ENCODE data around the gene KLHL29. TPM values are rescaled to one million over a fixed set of nuclear protein-coding genes. Genes with fewer than 3 reads are reported as not detected.

The KLHL29 gene
- total and polyA plus RNA-seq, 10 donors, result 1.5 to 30.5 (median 9.4) TPM

DNA sequence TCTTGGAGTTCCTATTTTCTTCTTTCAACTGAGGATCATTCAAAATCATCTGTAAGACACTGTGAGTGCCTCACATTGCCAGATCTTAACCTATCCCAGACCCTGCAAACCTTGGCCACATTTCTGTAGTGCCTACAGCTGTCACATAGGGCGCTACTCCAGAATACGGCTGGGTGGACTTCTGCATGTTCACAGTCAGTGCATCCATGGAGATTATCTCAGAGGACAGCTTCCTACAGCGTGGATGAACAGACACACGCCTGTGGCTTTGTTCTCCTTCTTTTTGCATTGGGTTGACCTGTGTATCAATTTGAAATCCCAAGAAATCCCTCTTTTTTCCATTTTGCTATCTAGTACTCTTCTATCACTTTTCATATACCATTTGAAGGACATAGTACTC lies 1.9 kb upstream of the KLHL29 start:
- Histone ChIP-seq H3K27ac (no peak overlapping the region), H3K36me3 (no peaks in the 10 kb centered on the region), H3K9me3 (no peaks in the 10 kb centered on the region), H3K4me3 (no peak overlapping the region), H3K4me1 (peaks cover 13 to 56% (median 37%) of the 10 kb centered on the region in 6 donors), H3K27me3 (replicated peaks in 1 of 7) (peaks cover 0 to 61% (median 28%) of the 10 kb centered on the region in 7 donors)
- DNase-seq, result no peak
- TF ChIP-seq POLR2AphosphoS5 (IDR thresholded peaks at IDR 0.05), result no peak
- TF ChIP-seq, protein P1, sequence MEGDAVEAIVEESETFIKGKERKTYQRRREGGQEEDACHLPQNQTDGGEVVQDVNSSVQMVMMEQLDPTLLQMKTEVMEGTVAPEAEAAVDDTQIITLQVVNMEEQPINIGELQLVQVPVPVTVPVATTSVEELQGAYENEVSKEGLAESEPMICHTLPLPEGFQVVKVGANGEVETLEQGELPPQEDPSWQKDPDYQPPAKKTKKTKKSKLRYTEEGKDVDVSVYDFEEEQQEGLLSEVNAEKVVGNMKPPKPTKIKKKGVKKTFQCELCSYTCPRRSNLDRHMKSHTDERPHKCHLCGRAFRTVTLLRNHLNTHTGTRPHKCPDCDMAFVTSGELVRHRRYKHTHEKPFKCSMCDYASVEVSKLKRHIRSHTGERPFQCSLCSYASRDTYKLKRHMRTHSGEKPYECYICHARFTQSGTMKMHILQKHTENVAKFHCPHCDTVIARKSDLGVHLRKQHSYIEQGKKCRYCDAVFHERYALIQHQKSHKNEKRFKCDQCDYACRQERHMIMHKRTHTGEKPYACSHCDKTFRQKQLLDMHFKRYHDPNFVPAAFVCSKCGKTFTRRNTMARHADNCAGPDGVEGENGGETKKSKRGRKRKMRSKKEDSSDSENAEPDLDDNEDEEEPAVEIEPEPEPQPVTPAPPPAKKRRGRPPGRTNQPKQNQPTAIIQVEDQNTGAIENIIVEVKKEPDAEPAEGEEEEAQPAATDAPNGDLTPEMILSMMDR (IDR thresholded peaks at IDR 0.05 in 8 of 11, conservative IDR thresholded peaks at IDR 0.05 in 3 of 11), result no peak
- WGBS, 5 donors, result 77 to 86% (median 82%) methylated on average over 4 of the region's 4 CpGs
- intact Hi-C loops (cut with DNase I; ENCODE audit: low total_unique reads), result no loop called here

DNA sequence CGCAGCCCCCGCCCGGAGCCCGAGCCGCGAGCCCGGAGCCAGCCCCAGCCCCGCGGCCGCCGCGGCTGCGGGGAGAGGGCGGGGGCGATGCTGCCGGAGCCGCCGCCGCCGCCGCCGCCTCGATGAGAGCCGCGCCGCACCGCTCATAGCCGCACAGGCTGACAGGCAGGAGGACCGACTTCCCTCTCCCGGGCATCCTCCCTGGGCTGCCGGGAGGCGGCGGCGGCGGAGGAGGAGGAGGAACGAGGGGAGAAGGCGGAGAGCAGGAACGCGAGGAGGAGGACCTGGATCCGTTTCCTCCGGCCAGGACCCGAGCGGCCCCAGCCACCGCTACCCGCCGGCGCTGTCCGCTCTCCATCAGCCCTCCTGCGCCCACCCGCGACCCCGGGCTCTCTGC lies 370 bp downstream of the KLHL29 start:
- Histone ChIP-seq H3K27me3 (replicated peaks in 1 of 7) (peaks cover 0 to 84% (median 34%) of the 10 kb centered on the region in 7 donors), H3K4me1 (peaks cover 13 to 65% (median 35%) of the 10 kb centered on the region in 6 donors), H3K36me3 (no peaks in the 10 kb centered on the region), H3K27ac (peak overlapping the region in 6 of 8 donors; percentile 51 to 76 (median 68)), H3K4me3 (peak overlapping the region; percentile 49 to 83 (median 62)), H3K9me3 (no peaks in the 10 kb centered on the region)
- peak; percentile 82 for DNase-seq
- WGBS, 5 donors, result 0 to 2% (median 1%) methylated on average over 20 to 52 of the region's 52 CpGs
- intact Hi-C loops (cut with DNase I; ENCODE audit: low total_unique reads), result no loop called here
- no peak for TF ChIP-seq POLR2A (IDR thresholded peaks at IDR 0.05)
- TF ChIP-seq, protein P1 (IDR thresholded peaks at IDR 0.05 in 8 of 11, conservative IDR thresholded peaks at IDR 0.05 in 3 of 11), result no peak
- TF ChIP-seq POLR2AphosphoS5 (IDR thresholded peaks at IDR 0.05), result no peak

GRCh38 chr2:23385748-23386338 lies 864 bp downstream of the KLHL29 start:
- WGBS, 5 donors, result 0 to 5% (median 2%) methylated on average over 28 to 63 of the region's 63 CpGs
- intact Hi-C loops (cut with DNase I; ENCODE audit: low total_unique reads), result no loop called here
- no peak for DNase-seq
- Histone ChIP-seq H3K27me3 (replicated peaks in 1 of 7) (peaks cover 0 to 88% (median 34%) of the 10 kb centered on the region in 7 donors), H3K36me3 (no peaks in the 10 kb centered on the region), H3K27ac (peak overlapping the region in 6 of 8 donors; percentile 51 to 76 (median 68)), H3K4me1 (peaks cover 13 to 60% (median 32%) of the 10 kb centered on the region in 6 donors), H3K4me3 (peak overlapping the region; percentile 49 to 83 (median 62)), H3K9me3 (no peaks in the 10 kb centered on the region)
- TF ChIP-seq, protein P1 (IDR thresholded peaks at IDR 0.05 in 8 of 11, conservative IDR thresholded peaks at IDR 0.05 in 3 of 11), result no peak

DNA sequence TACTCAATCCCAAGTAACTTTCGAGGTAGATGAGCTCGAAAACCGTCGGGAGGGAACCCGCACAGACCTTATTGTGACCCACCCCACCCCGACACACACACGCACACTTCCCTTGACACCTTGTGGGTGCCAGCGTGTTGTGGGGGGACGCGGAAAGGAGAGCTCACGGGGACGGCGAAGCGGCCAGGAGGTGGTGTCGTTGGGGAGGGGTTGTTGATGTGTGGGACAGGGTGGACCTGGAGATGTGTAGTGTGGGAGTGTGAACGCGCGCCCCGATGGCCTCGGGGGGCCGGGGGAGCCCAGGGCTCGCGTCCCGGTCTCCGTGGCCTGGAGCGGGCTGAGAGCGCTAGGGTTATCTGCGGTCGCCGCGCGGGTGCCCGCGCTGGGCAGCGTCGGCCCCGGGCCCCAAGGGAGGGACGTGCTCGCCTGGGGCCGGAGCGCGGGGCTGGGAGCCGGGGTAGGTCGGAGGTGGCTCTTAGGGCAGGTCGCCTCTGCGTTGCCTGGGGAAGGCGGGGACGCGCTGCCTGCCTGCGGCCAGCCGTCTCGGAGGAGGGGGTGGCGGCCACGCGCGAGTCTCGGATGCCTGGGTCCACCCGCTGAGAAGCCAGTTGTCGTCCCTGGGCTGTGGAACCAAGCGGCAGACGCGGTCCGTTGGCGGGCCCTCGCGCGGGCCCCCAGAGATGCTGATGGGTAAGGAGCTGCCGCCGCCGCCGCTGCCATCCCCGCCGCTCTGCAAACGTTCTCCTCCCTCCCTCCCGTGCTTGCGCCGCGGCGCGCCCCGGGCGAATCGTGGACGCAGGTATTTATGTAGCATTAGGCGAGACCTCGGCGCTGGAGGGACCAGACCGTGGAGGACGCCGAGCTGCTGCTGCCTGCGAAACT lies 1.6 kb downstream of the KLHL29 start:
- TF ChIP-seq POLR2A (IDR thresholded peaks at IDR 0.05) (no peak), POLR2AphosphoS5 (IDR thresholded peaks at IDR 0.05) (peak in 2 of 3 donors; percentile 50 to 56)
- intact Hi-C loops (cut with DNase I; ENCODE audit: low total_unique reads), result no loop called here
- peak; percentile 77 for DNase-seq
- Histone ChIP-seq H3K36me3 (no peaks in the 10 kb centered on the region), H3K27me3 (replicated peaks in 1 of 7) (peaks cover 0 to 95% (median 37%) of the 10 kb centered on the region in 7 donors), H3K9me3 (no peaks in the 10 kb centered on the region), H3K4me3 (peak overlapping the region; percentile 49 to 83 (median 62)), H3K4me1 (peaks cover 13 to 55% (median 27%) of the 10 kb centered on the region in 6 donors), H3K27ac (peak overlapping the region in 5 of 8 donors; percentile 63 to 76 (median 74))
- WGBS, 5 donors, result 1 to 3% (median 2%) methylated on average over 39 to 91 of the region's 91 CpGs
